ENCODE measurements around the gene GLUL.

Gene GLUL

DNA sequence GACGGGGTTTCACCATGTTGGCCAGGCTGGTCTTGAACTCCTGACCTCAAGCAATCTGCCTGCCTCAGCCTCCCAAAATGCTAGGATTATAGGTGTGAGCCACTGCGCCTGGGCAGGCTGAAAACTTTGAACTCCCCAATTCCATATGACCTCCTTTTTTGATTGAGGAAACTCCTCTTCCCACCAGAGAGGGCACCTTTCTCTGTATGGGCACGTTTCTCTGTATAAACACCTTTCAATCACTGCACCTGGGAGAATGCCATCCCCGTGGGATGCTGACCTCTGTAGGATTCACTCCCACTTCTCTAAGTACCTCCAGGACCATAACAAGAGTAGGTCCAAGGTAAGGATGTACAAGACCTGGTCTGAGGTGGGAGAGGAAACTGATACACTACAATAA, 18.5 kb upstream of the GLUL start:
- peaks cover 3% of the 10 kb centered on the region for H3K27me3 ChIP-seq (ENCODE audit: control insufficient read depth, insufficient read depth, low read length)
- no peaks in the 10 kb centered on the region for H3K9me3 ChIP-seq (ENCODE audit: control insufficient read depth, low read length)
- peaks cover 13% of the 10 kb centered on the region for H3K4me1 ChIP-seq (ENCODE audit: control insufficient read depth, insufficient read depth, low read length)
- H3K4me3 ChIP-seq (ENCODE audit: low read length), result no peak overlapping the region
- no peak overlapping the region for H3K9ac ChIP-seq (ENCODE audit: low read length)
- no peaks in the 10 kb centered on the region for H3K36me3 ChIP-seq (ENCODE audit: control insufficient read depth, insufficient read depth, low read length)

DNA sequence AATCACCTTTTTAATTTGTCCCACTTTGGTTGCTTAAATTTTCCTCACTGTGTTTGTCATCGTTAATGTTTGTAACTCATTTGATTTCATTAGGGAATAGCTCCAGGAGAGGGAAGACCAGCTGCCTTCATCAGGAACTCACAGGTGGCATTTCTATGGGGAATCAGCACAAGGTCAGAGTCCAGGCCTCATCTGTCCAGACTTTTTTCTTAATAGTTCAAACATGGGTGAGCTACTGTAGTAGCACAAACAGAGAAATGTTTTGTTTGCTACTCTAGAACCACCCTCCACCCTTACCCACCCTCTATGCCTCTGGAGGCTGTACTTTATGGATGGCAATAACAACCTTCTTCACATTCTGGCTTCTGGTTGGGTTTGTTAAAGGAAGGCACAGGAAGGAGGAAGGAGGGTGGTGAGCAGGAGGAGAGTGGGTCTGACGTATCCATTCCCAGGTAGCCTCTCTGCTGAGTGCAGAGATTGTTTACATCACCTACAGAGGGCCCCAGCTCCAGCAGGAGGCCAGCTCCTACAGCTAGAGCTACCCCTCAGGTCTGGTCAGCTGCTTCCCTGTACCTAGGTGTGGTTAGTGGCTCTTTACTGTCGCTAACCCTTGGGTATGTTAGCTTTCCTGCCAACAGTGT, 17.0 kb upstream of the GLUL start:
- Histone ChIP-seq H3K4me1 (ENCODE audit: control insufficient read depth, insufficient read depth, low read length) (peaks cover 13% of the 10 kb centered on the region), H3K9me3 (ENCODE audit: control insufficient read depth, low read length) (no peaks in the 10 kb centered on the region), H3K27me3 (ENCODE audit: control insufficient read depth, insufficient read depth, low read length) (no peaks in the 10 kb centered on the region), H3K9ac (ENCODE audit: low read length) (no peak overlapping the region), H3K4me3 (ENCODE audit: low read length) (no peak overlapping the region), H3K36me3 (ENCODE audit: control insufficient read depth, insufficient read depth, low read length) (no peaks in the 10 kb centered on the region)

DNA sequence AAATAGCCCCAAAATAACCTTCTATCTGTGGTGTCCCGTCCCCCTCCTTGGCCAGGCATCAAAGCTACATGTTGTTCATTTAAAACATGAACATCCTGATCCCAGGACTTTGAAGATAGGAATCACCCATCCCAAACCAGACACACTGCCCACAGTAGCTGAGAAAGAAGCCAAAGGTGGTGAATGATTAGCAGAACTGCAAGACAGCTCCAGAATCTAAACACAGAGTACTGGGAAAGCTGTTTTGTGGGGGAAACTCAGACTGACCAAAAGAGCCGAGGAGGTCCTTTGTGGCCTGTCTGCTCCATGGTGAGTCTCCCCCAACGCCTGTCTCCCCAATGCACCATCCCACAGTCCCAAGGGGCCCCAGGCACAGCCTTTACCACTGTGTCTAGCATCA, 16.1 kb upstream of the GLUL start:
- peaks cover 13% of the 10 kb centered on the region for H3K4me1 ChIP-seq (ENCODE audit: control insufficient read depth, insufficient read depth, low read length)
- H3K27me3 ChIP-seq (ENCODE audit: control insufficient read depth, insufficient read depth, low read length), result no peaks in the 10 kb centered on the region
- H3K36me3 ChIP-seq (ENCODE audit: control insufficient read depth, insufficient read depth, low read length), result no peaks in the 10 kb centered on the region
- no peaks in the 10 kb centered on the region for H3K9me3 ChIP-seq (ENCODE audit: control insufficient read depth, low read length)
- no peak overlapping the region for H3K4me3 ChIP-seq (ENCODE audit: low read length)
- H3K9ac ChIP-seq (ENCODE audit: low read length), result no peak overlapping the region

GRCh38 chr1:182406012-182406411, 14.4 kb upstream of the GLUL start:
- Histone ChIP-seq H3K36me3 (ENCODE audit: control insufficient read depth, insufficient read depth, low read length) (no peaks in the 10 kb centered on the region), H3K4me1 (ENCODE audit: control insufficient read depth, insufficient read depth, low read length) (peaks cover 13% of the 10 kb centered on the region), H3K9ac (ENCODE audit: low read length) (no peak overlapping the region), H3K9me3 (ENCODE audit: control insufficient read depth, low read length) (no peaks in the 10 kb centered on the region), H3K4me3 (ENCODE audit: low read length) (no peak overlapping the region), H3K27me3 (ENCODE audit: control insufficient read depth, insufficient read depth, low read length) (no peaks in the 10 kb centered on the region)

DNA sequence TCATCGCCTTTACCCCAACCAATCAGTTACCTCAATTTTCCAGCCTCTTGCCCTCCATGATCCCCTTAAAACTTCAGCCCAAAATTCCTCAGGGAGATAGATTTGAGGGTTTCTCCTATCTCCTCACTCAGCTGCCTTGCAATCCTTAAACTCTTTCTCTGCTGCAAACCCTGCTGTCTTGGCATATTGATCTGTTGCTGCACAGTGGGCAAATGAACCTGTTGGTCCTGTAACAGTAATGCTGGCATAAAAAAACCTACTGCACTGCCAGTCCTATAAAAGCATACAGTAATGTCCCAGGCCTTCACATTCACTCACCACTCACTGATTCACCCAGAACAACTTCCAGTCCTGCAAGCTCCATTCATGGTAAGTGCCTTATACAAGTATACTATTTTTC, 14.0 kb upstream of the GLUL start:
- Histone ChIP-seq H3K27me3 (ENCODE audit: control insufficient read depth, insufficient read depth, low read length) (no peaks in the 10 kb centered on the region), H3K9ac (ENCODE audit: low read length) (no peak overlapping the region), H3K36me3 (ENCODE audit: control insufficient read depth, insufficient read depth, low read length) (no peaks in the 10 kb centered on the region), H3K4me1 (ENCODE audit: control insufficient read depth, insufficient read depth, low read length) (peaks cover 13% of the 10 kb centered on the region), H3K9me3 (ENCODE audit: control insufficient read depth, low read length) (no peaks in the 10 kb centered on the region), H3K4me3 (ENCODE audit: low read length) (no peak overlapping the region)

GRCh38 chr1:182404781-182405180, 13.2 kb upstream of the GLUL start:
- Histone ChIP-seq H3K4me1 (ENCODE audit: control insufficient read depth, insufficient read depth, low read length) (peaks cover 13% of the 10 kb centered on the region), H3K4me3 (ENCODE audit: low read length) (no peak overlapping the region), H3K27me3 (ENCODE audit: control insufficient read depth, insufficient read depth, low read length) (no peaks in the 10 kb centered on the region), H3K36me3 (ENCODE audit: control insufficient read depth, insufficient read depth, low read length) (no peaks in the 10 kb centered on the region), H3K9me3 (ENCODE audit: control insufficient read depth, low read length) (no peaks in the 10 kb centered on the region), H3K9ac (ENCODE audit: low read length) (no peak overlapping the region)

DNA sequence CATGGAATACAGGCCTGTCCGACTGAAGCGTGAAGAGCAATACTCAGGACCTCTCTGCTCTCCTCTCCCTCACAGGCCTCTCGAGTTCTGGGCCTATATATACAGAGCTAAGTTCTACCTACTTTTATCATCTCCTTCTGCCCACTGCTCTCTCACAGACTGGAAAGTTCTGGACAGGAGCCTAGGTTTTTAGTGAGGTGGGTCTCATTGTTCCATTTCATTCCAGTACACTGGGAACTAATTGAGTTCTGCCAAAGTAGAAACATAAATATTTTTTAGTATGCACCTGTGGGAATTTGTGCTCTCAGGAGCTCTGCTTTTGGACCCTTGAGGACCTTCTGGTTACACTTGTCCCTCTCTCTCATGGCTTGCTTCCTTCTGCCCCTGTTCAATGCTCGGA, 9.0 kb upstream of the GLUL start, which contains the start of gene TEDDM1:
Gene TEDDM1 (minus strand): TSS at position 101 of the 400 bp plus-strand sequence. CDS start 182 bp downstream, outside the sequence.
- H3K9me3 ChIP-seq (ENCODE audit: control insufficient read depth, low read length), result no peaks in the 10 kb centered on the region
- no peaks in the 10 kb centered on the region for H3K27me3 ChIP-seq (ENCODE audit: control insufficient read depth, insufficient read depth, low read length)
- H3K9ac ChIP-seq (ENCODE audit: low read length), result no peak within 1 kb of the TSS
- H3K36me3 ChIP-seq (ENCODE audit: control insufficient read depth, insufficient read depth, low read length), result no peaks in the 10 kb centered on the region
- H3K4me3 ChIP-seq (ENCODE audit: low read length), result no peak within 1 kb of the TSS
- H3K4me1 ChIP-seq (ENCODE audit: control insufficient read depth, insufficient read depth, low read length), result peaks cover 14% of the 10 kb centered on the region

DNA sequence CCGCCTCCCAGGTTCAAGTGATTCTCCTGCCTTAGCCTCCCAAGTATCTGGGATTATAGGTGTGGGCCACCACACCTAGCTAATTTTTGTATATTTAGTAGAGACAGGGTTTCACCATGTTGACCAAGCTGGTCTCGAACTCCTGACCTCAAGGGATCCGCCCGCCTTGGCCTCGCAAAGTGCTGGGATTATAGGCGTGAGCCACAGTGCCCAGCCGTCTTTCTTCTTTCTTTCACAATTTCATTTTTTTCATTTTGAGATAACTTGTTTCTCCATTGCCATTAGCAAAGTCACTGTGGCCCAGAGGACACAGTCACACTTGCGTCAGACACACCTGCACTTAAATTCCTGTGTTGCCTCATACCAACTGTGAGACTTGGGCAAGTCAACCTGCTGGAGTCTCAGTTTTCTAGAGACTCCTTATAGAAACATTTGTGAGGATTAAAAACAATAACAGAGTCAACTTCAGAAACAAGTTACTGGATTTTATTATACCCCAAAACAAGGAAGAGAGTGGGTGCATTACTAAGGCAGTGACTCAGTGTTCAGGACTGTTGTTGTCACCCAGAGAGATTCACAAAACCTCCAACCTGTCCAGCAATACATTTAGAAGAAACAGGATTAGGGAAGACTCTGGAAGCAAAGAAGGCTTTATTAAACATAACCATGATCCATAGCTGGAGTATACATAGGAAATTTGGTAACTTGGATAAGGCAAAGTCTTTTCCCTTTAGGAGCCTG, 6.2 kb upstream of the GLUL start:
- Histone ChIP-seq H3K27me3 (ENCODE audit: control insufficient read depth, insufficient read depth, low read length) (no peaks in the 10 kb centered on the region), H3K4me1 (ENCODE audit: control insufficient read depth, insufficient read depth, low read length) (peaks cover 19% of the 10 kb centered on the region), H3K9me3 (ENCODE audit: control insufficient read depth, low read length) (no peaks in the 10 kb centered on the region), H3K9ac (ENCODE audit: low read length) (no peak overlapping the region), H3K4me3 (ENCODE audit: low read length) (no peak overlapping the region), H3K36me3 (ENCODE audit: control insufficient read depth, insufficient read depth, low read length) (no peaks in the 10 kb centered on the region)

DNA sequence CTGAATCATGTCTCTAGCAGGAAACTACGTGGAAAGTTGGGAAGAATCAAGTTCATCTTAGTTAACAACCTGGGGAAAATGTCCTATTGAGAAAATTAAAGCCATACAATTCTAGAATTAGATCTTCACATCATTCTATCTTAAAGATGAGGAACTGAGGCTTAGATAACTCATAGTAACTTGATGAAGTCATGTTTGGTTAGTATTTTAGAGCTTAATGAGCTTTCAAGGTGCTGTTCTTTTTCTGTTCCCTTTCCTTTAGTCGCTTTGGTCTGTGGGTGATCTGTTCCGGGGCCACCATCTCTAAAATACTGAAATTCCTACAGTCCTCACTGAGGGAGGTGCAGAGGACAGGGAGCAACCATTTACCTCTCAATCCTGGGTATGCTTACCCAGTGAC, 4.3 kb upstream of the GLUL start:
- Histone ChIP-seq H3K4me3 (ENCODE audit: low read length) (no peak overlapping the region), H3K36me3 (ENCODE audit: control insufficient read depth, insufficient read depth, low read length) (no peaks in the 10 kb centered on the region), H3K4me1 (ENCODE audit: control insufficient read depth, insufficient read depth, low read length) (peaks cover 24% of the 10 kb centered on the region), H3K9ac (ENCODE audit: low read length) (no peak overlapping the region), H3K27me3 (ENCODE audit: control insufficient read depth, insufficient read depth, low read length) (no peaks in the 10 kb centered on the region), H3K9me3 (ENCODE audit: control insufficient read depth, low read length) (no peaks in the 10 kb centered on the region)

DNA sequence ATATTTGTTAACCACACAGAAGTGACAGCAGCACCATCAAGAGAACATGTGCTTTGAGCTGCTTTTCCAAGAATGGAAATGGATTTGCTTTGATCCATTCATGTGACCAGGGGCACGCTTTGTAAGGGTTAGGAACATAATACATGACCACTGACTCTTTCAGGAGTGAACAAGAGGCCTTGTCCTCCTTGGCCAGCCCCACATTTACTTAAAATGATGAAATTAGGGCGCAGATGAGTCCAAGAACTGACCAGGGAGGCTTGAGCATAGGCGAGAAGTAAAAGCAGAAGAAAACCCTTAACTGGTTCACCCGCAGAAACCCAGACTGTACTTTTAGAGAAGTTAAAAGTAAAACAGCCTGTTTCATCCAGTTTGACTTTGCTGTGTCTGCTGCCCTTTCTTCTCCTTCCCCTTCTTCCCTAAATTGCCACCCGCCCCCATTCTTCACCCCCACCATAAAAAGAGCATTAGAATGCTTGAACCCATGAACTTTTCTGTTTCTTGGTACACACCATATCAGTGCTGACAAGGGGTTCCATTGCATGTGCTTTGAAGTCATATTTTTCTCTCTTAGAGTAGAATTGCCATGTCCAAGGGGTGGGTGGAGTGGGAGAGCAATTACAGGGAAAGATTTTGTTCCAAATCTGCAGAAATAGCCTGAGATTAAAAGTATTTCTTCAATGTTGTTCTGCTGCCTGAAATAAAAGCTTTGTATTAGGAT, 2.6 kb upstream of the GLUL start:
- no peaks in the 10 kb centered on the region for H3K27me3 ChIP-seq (ENCODE audit: control insufficient read depth, insufficient read depth, low read length)
- H3K9ac ChIP-seq (ENCODE audit: low read length), result no peak overlapping the region
- H3K4me1 ChIP-seq (ENCODE audit: control insufficient read depth, insufficient read depth, low read length), result peaks cover 24% of the 10 kb centered on the region
- H3K36me3 ChIP-seq (ENCODE audit: control insufficient read depth, insufficient read depth, low read length), result no peaks in the 10 kb centered on the region
- no peaks in the 10 kb centered on the region for H3K9me3 ChIP-seq (ENCODE audit: control insufficient read depth, low read length)
- H3K4me3 ChIP-seq (ENCODE audit: low read length), result no peak overlapping the region

GRCh38 chr1:182392050-182393028, 749 bp upstream of the GLUL start:
- peaks cover 32% of the 10 kb centered on the region for H3K4me1 ChIP-seq (ENCODE audit: control insufficient read depth, insufficient read depth, low read length)
- H3K27me3 ChIP-seq (ENCODE audit: control insufficient read depth, insufficient read depth, low read length), result no peaks in the 10 kb centered on the region
- peaks cover 8% of the 10 kb centered on the region for H3K36me3 ChIP-seq (ENCODE audit: control insufficient read depth, insufficient read depth, low read length)
- no peaks in the 10 kb centered on the region for H3K9me3 ChIP-seq (ENCODE audit: control insufficient read depth, low read length)
- peak overlapping the region; percentile 44 for H3K4me3 ChIP-seq (ENCODE audit: low read length)
- H3K9ac ChIP-seq (ENCODE audit: low read length), result peak overlapping the region; percentile 94
